Sigmoid colon (tissue), 4 donors: Measurements from ENCODE around the gene ETFDH.

ENCODE experiments used
- POLR2A ChIP-seq, 2 donors: fragments of 450-650 bp; IDR thresholded peaks; one replicate each; pipeline ENCODE4 v1.6.1; 2016; ENCODE audit warnings: antibody characterized with exemption in 2 of 2, mild to moderate bottlenecking in 2 of 2, moderate library complexity in 2 of 2
- POLR2AphosphoS5 ChIP-seq, 4 donors: sonication (generic); formaldehyde crosslinking; IDR thresholded peaks; one replicate each; pipeline ENCODE4 v1.6.1; 2017; ENCODE audit warnings: antibody characterized with exemption in 4 of 4
- TF ChIP-seq, protein P1 (sequence below), 4 experiments: fragments of 450-650 bp in 3 of 4; fragments of 200-600 bp in 1 of 4; IDR thresholded peaks; one replicate each; pipeline ENCODE4 v1.5.1; 2016 to 2019; ENCODE audit warnings: antibody characterized with exemption in 4 of 4, mild to moderate bottlenecking in 3 of 4, moderate library complexity in 2 of 4

DNA sequence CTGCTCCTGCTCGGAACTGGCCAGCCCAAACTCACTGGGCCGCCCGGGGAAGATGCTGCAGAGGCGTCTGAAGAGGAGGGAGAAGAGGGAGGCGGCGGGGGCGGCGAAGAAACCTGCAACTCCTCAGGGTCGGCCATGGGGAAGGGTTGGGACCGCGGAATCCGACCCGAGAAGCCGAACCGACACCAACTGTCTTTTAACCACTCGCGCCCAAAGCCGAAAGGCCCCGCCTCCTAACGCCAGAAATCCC, 506 bp upstream of the ETFDH start, which contains the start of gene C4orf46:
- TF ChIP-seq, protein P1, sequence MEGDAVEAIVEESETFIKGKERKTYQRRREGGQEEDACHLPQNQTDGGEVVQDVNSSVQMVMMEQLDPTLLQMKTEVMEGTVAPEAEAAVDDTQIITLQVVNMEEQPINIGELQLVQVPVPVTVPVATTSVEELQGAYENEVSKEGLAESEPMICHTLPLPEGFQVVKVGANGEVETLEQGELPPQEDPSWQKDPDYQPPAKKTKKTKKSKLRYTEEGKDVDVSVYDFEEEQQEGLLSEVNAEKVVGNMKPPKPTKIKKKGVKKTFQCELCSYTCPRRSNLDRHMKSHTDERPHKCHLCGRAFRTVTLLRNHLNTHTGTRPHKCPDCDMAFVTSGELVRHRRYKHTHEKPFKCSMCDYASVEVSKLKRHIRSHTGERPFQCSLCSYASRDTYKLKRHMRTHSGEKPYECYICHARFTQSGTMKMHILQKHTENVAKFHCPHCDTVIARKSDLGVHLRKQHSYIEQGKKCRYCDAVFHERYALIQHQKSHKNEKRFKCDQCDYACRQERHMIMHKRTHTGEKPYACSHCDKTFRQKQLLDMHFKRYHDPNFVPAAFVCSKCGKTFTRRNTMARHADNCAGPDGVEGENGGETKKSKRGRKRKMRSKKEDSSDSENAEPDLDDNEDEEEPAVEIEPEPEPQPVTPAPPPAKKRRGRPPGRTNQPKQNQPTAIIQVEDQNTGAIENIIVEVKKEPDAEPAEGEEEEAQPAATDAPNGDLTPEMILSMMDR (IDR thresholded peaks at IDR 0.05) = no peak
- TF ChIP-seq POLR2A (IDR thresholded peaks at IDR 0.05) = no peak
- no peak for TF ChIP-seq POLR2AphosphoS5 (IDR thresholded peaks at IDR 0.05)
